Parathyroid adenoma (tissue), 2 donors: Measurements from ENCODE around the gene FADS1.
A peak's percentile ranks its signal among the peaks of the same experiment; 100 is the strongest.

Source experiments
- H2AFZ ChIP-seq: fragments of 300-600 bp; sonication (generic); one replicate; pipeline ENCODE4 v1.7.0; 2017; ENCODE audit warnings: antibody characterized with exemption, mild to moderate bottlenecking
- H3K27ac ChIP-seq: fragments of 300-600 bp; sonication (generic); one replicate; pipeline ENCODE4 v1.7.0; 2017
- H3K27me3 ChIP-seq: fragments of 300-600 bp; sonication (generic); one replicate; pipeline ENCODE4 v1.7.0; 2017; ENCODE audit warnings: low read length; ENCODE audit not compliant: control insufficient read depth, insufficient read depth
- H3K36me3 ChIP-seq: fragments of 300-600 bp; sonication (generic); one replicate; pipeline ENCODE4 v1.7.0; 2017; ENCODE audit warnings: low read length; ENCODE audit not compliant: control insufficient read depth, insufficient read depth
- H3K4me1 ChIP-seq: fragments of 300-600 bp; sonication (generic); one replicate; pipeline ENCODE4 v1.7.0; 2017; ENCODE audit warnings: control low read depth
- H3K4me2 ChIP-seq: fragments of 300-600 bp; sonication (generic); one replicate; pipeline ENCODE4 v1.7.0; 2017; ENCODE audit warnings: low read length
- H3K4me3 ChIP-seq: fragments of 300-600 bp; sonication (generic); one replicate; pipeline ENCODE4 v1.7.0; 2017; ENCODE audit warnings: low read depth, low read length
- H3K79me2 ChIP-seq: fragments of 300-600 bp; sonication (generic); one replicate; pipeline ENCODE4 v1.7.0; 2017; ENCODE audit warnings: control low read depth
- H3K9ac ChIP-seq: fragments of 300-600 bp; sonication (generic); one replicate; pipeline ENCODE4 v1.7.0; 2017; ENCODE audit warnings: mild to moderate bottlenecking
- H3K9me3 ChIP-seq: fragments of 300-600 bp; sonication (generic); one replicate; pipeline ENCODE4 v1.7.0; 2017; ENCODE audit warnings: low read length; ENCODE audit not compliant: control insufficient read depth
- CTCF ChIP-seq: fragments of 300-600 bp; sonication (generic); IDR thresholded peaks from one replicate; pipeline ENCODE4 v1.7.0; 2017; ENCODE audit warnings: antibody characterized with exemption, mild to moderate bottlenecking
- donor health status: primary hyperparathyroidism.

The FADS1 gene

GRCh38 chr11:61816736-61817455 lies at the start of gene FADS1:
TSS of gene FADS1 (minus strand) at chr11:61817003. CDS start at chr11:61816929, 74 bp downstream.
- no peaks in the 10 kb centered on the region for H3K27me3 ChIP-seq
- H3K9me3 ChIP-seq = no peaks in the 10 kb centered on the region
- peak within 1 kb of the TSS; percentile 79 for H3K4me3 ChIP-seq
- H2AFZ ChIP-seq = peak within 1 kb of the TSS; percentile 82
- peak; percentile 52 for TF ChIP-seq CTCF
- H3K36me3 ChIP-seq = no peaks in the 10 kb centered on the region
- H3K4me1 ChIP-seq = no peaks in the 10 kb centered on the region
- no peak within 1 kb of the TSS for H3K9ac ChIP-seq
- H3K27ac ChIP-seq = peak within 1 kb of the TSS; percentile 89
- peak within 1 kb of the TSS; percentile 96 for H3K4me2 ChIP-seq
- no peaks in the 10 kb centered on the region for H3K79me2 ChIP-seq

DNA sequence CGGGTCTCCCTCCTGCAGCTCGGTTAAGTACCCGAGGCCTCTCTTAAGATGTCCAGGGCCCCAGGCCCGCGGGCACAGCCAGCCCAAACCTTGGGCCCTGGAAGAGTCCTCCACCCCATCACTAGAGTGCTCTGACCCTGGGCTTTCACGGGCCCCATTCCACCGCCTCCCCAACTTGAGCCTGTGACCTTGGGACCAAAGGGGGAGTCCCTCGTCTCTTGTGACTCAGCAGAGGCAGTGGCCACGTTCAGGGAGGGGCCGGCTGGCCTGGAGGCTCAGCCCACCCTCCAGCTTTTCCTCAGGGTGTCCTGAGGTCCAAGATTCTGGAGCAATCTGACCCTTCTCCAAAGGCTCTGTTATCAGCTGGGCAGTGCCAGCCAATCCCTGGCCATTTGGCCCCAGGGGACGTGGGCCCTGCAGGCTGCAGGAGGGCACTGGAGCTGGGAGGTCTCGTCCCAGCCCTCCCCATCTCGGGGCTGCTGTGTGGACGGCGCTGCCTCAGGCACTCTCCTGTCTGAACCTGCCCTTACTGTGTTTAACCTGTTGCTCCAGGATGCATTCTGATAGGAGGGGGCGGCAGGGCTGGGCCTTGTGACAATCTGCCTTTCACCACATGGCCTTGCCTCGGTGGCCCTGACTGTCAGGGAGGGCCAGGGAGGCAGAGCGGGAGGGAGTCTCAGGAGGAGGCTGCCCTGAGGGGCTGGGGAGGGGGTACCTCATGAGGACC lies 49.6 kb upstream of the FADS1 start:
- Histone ChIP-seq H3K27me3 (no peaks in the 10 kb centered on the region), H3K9ac (no peak overlapping the region), H2AFZ (no peak overlapping the region), H3K4me1 (no peaks in the 10 kb centered on the region), H3K27ac (no peak overlapping the region), H3K36me3 (no peaks in the 10 kb centered on the region), H3K4me3 (no peak overlapping the region), H3K4me2 (no peak overlapping the region), H3K79me2 (no peaks in the 10 kb centered on the region), H3K9me3 (no peaks in the 10 kb centered on the region)
- TF ChIP-seq CTCF = no peak

- H3K27ac ChIP-seq = no peak overlapping the region
- no peak overlapping the region for H3K4me3 ChIP-seq
- H3K9me3 ChIP-seq = no peaks in the 10 kb centered on the region
- no peak overlapping the region for H2AFZ ChIP-seq
- H3K36me3 ChIP-seq = no peaks in the 10 kb centered on the region
- TF ChIP-seq CTCF = no peak
- H3K9ac ChIP-seq = no peak overlapping the region
- H3K79me2 ChIP-seq = no peaks in the 10 kb centered on the region
- no peak overlapping the region for H3K4me2 ChIP-seq
- no peaks in the 10 kb centered on the region for H3K27me3 ChIP-seq
- H3K4me1 ChIP-seq = no peaks in the 10 kb centered on the region
Observed at GRCh38 chr11:61864814-61865775, 48.3 kb upstream of the FADS1 start.

- Histone ChIP-seq H3K36me3 (no peaks in the 10 kb centered on the region), H3K9ac (no peak overlapping the region), H2AFZ (no peak overlapping the region), H3K27me3 (no peaks in the 10 kb centered on the region), H3K4me1 (no peaks in the 10 kb centered on the region), H3K9me3 (no peaks in the 10 kb centered on the region), H3K79me2 (no peaks in the 10 kb centered on the region), H3K27ac (no peak overlapping the region), H3K4me3 (no peak overlapping the region), H3K4me2 (no peak overlapping the region)
- TF ChIP-seq CTCF = no peak
Observed at GRCh38 chr11:61863548-61864081, 46.8 kb upstream of the FADS1 start.
